Measurements from ENCODE around the gene TMEM52. TPM values are rescaled to one million over a fixed set of nuclear protein-coding genes. Genes with fewer than 3 reads are reported as not detected.

Gene TMEM52
- total RNA-seq, 2 donors from 2014 or later = 6.0 to 6.3 TPM

DNA sequence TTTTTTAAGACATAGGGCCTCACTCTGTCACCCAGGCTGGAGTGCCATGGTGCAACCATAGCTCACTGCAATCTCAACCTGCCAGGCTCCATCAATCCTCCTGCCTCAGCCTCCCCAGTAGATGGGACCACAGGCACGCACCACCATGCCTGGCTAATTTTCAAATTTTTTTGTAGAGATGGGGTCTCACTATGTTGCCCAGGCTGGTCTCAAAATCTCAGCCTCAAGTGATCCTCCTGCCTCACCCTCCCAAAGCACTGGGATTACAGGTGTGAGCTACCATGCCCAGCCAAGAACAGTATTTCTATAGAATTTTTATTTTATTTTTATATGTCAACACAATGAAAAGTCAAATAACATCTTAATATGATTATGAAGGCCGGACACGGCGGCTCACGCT lies 39.1 kb downstream of the TMEM52 start:
- Mint-ChIP-seq H3K27me3 (ENCODE audit: insufficient read depth) (no peaks in the 10 kb centered on the region), H3K27ac (no peak overlapping the region), H3K36me3 (ENCODE audit: low read depth) (peaks cover 38% of the 10 kb centered on the region), H3K4me3 (no peak overlapping the region), H3K4me1 (peaks cover 37% of the 10 kb centered on the region), H3K9me3 (peaks cover 10% of the 10 kb centered on the region)
- WGBS, 2 experiments (ENCODE audit: insufficient coverage in 1 of 2, insufficient read length in 1 of 2) = 95% methylated on average over 4 to 5 of the region's 5 CpGs
- H3K27me3 ChIP-seq (ENCODE audit: control insufficient read depth, insufficient read depth, low read length, poor library complexity, severe bottlenecking) = no peaks in the 10 kb centered on the region
- H3K36me3 ChIP-seq (ENCODE audit: control insufficient read depth, insufficient read depth, low read length) = peaks cover 52% of the 10 kb centered on the region
- TF ChIP-seq, protein P1, sequence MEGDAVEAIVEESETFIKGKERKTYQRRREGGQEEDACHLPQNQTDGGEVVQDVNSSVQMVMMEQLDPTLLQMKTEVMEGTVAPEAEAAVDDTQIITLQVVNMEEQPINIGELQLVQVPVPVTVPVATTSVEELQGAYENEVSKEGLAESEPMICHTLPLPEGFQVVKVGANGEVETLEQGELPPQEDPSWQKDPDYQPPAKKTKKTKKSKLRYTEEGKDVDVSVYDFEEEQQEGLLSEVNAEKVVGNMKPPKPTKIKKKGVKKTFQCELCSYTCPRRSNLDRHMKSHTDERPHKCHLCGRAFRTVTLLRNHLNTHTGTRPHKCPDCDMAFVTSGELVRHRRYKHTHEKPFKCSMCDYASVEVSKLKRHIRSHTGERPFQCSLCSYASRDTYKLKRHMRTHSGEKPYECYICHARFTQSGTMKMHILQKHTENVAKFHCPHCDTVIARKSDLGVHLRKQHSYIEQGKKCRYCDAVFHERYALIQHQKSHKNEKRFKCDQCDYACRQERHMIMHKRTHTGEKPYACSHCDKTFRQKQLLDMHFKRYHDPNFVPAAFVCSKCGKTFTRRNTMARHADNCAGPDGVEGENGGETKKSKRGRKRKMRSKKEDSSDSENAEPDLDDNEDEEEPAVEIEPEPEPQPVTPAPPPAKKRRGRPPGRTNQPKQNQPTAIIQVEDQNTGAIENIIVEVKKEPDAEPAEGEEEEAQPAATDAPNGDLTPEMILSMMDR (conservative IDR thresholded peaks at IDR 0.05) = no peak
- no peak for DNase-seq
- H3K4me1 ChIP-seq (ENCODE audit: control insufficient read depth, insufficient read depth, low read length) = peaks cover 3% of the 10 kb centered on the region
- no peak overlapping the region for H3K27ac ChIP-seq (ENCODE audit: low read depth, low read length)
- no peak overlapping the region for H3K9ac ChIP-seq (ENCODE audit: extremely low read depth, low read length, poor library complexity, severe bottlenecking)
- no peak overlapping the region for H3K4me3 ChIP-seq (ENCODE audit: low read length)
- peaks cover 13% of the 10 kb centered on the region for H3K9me3 ChIP-seq (ENCODE audit: control insufficient read depth, low read length)

- TF ChIP-seq, protein P1 (conservative IDR thresholded peaks at IDR 0.05) = no peak
- H3K27me3 Mint-ChIP-seq (ENCODE audit: insufficient read depth) = no peaks in the 10 kb centered on the region
- H3K27ac Mint-ChIP-seq = no peak overlapping the region
- no peak overlapping the region for H3K4me3 ChIP-seq (ENCODE audit: low read length)
- no peaks in the 10 kb centered on the region for H3K27me3 ChIP-seq (ENCODE audit: control insufficient read depth, insufficient read depth, low read length, poor library complexity, severe bottlenecking)
- H3K36me3 Mint-ChIP-seq (ENCODE audit: low read depth) = peaks cover 50% of the 10 kb centered on the region
- H3K27ac ChIP-seq (ENCODE audit: low read depth, low read length) = no peak overlapping the region
- H3K36me3 ChIP-seq (ENCODE audit: control insufficient read depth, insufficient read depth, low read length) = peaks cover 70% of the 10 kb centered on the region
- no peak overlapping the region for H3K4me3 Mint-ChIP-seq
- peaks cover 3% of the 10 kb centered on the region for H3K4me1 ChIP-seq (ENCODE audit: control insufficient read depth, insufficient read depth, low read length)
- peaks cover 17% of the 10 kb centered on the region for H3K9me3 ChIP-seq (ENCODE audit: control insufficient read depth, low read length)
- peaks cover 16% of the 10 kb centered on the region for H3K9me3 Mint-ChIP-seq
- WGBS, 2 experiments (ENCODE audit: insufficient coverage in 1 of 2, insufficient read length in 1 of 2) = 75 to 85% methylated on average over 3 to 5 of the region's 5 CpGs
- H3K9ac ChIP-seq (ENCODE audit: extremely low read depth, low read length, poor library complexity, severe bottlenecking) = no peak overlapping the region
- peaks cover 29% of the 10 kb centered on the region for H3K4me1 Mint-ChIP-seq
- DNase-seq = no peak
These were observed 41.1 kb downstream of the TMEM52 start for GRCh38 chr1:1877865-1878436.

DNA sequence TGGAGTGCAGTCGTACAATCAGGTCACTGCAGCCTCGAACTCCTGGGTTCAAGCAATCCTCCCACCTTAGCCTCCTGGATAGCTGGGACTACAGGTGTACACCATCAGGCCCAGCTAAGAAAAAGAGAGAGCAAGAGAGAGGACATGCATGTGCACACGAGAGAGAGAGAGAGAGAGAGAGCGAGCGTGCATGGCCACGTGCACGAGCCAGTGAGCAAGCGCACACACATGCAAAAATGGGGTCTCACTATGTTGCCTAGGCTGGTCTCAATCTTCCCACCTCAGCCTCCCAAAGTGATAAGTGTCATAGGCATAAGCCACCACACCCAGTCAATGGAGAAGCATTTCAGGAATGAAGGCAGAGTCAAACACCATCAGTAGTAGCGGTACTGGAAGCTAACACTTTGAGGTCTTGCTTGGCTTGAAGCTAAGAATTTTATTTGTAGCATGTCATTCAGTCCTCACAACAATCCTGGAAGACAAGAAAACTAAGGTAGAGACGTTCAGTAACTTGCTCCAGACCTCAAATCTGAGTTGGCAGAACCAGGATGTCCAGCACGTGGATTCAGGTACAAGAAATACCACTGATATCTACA lies 42.6 kb downstream of the TMEM52 start:
- no peaks in the 10 kb centered on the region for H3K27me3 ChIP-seq (ENCODE audit: control insufficient read depth, insufficient read depth, low read length, poor library complexity, severe bottlenecking)
- WGBS, 2 experiments (ENCODE audit: insufficient coverage in 1 of 2, insufficient read length in 1 of 2) = 93 to 100% methylated on average over 7 to 11 of the region's 11 CpGs
- no peak overlapping the region for H3K27ac ChIP-seq (ENCODE audit: low read depth, low read length)
- H3K9ac ChIP-seq (ENCODE audit: extremely low read depth, low read length, poor library complexity, severe bottlenecking) = no peak overlapping the region
- H3K4me3 ChIP-seq (ENCODE audit: low read length) = no peak overlapping the region
- H3K4me1 ChIP-seq (ENCODE audit: control insufficient read depth, insufficient read depth, low read length) = no peaks in the 10 kb centered on the region
- peaks cover 17% of the 10 kb centered on the region for H3K9me3 ChIP-seq (ENCODE audit: control insufficient read depth, low read length)
- H3K27me3 Mint-ChIP-seq (ENCODE audit: insufficient read depth) = no peaks in the 10 kb centered on the region
- H3K27ac Mint-ChIP-seq = no peak overlapping the region
- TF ChIP-seq, protein P1 (conservative IDR thresholded peaks at IDR 0.05) = no peak
- H3K4me3 Mint-ChIP-seq = no peak overlapping the region
- no peak for DNase-seq
- peaks cover 16% of the 10 kb centered on the region for H3K9me3 Mint-ChIP-seq
- peaks cover 65% of the 10 kb centered on the region for H3K36me3 Mint-ChIP-seq (ENCODE audit: low read depth)
- H3K4me1 Mint-ChIP-seq = peaks cover 23% of the 10 kb centered on the region
- peaks cover 77% of the 10 kb centered on the region for H3K36me3 ChIP-seq (ENCODE audit: control insufficient read depth, insufficient read depth, low read length)
